ENCODE data around the gene ITGB5.

DNA sequence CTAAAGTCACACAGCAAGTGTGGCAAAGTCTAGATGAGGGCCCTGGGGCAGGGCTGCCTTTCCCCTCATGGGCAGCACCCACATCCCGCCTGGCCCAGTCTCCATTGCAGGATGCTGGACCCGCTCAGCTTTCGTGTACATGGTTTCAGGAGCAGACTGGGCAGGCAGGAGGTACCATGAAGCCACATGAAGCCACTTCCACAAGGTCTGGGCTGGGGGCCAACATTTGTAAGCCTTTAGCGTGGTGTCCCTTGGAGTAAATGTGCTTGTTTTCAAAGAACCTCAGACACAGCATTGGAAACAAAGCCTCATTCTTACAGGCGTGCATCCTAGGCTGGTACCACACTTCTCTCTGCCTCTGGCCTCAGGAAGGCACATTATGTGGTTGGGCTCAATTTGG is 122.4 kb downstream of the ITGB5 start:
- TF ChIP-seq, protein P1, sequence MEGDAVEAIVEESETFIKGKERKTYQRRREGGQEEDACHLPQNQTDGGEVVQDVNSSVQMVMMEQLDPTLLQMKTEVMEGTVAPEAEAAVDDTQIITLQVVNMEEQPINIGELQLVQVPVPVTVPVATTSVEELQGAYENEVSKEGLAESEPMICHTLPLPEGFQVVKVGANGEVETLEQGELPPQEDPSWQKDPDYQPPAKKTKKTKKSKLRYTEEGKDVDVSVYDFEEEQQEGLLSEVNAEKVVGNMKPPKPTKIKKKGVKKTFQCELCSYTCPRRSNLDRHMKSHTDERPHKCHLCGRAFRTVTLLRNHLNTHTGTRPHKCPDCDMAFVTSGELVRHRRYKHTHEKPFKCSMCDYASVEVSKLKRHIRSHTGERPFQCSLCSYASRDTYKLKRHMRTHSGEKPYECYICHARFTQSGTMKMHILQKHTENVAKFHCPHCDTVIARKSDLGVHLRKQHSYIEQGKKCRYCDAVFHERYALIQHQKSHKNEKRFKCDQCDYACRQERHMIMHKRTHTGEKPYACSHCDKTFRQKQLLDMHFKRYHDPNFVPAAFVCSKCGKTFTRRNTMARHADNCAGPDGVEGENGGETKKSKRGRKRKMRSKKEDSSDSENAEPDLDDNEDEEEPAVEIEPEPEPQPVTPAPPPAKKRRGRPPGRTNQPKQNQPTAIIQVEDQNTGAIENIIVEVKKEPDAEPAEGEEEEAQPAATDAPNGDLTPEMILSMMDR (conservative IDR thresholded peaks at IDR 0.05 in 1 of 2, IDR thresholded peaks at IDR 0.05 in 1 of 2; ENCODE audit: extremely low read depth in 1 of 2, insufficient read depth in 1 of 2, low read depth in 1 of 2, low read length in 2 of 2) = no peak
- no peak for TF ChIP-seq EZH2 (IDR thresholded peaks at IDR 0.05; ENCODE audit: borderline replicate concordance, low read length)
